ENCODE data around the gene CAP1. TPM values are rescaled to one million over a fixed set of nuclear protein-coding genes. Genes with fewer than 3 reads are reported as not detected.
"Not testable (repeated sequence)": the region's sequence is repeated elsewhere in the genome, so short reads cannot be mapped to it uniquely, and the experiment has no call there.

Gene CAP1
- total RNA-seq, 2 donors from 2014 or later: 315 to 409 TPM

DNA sequence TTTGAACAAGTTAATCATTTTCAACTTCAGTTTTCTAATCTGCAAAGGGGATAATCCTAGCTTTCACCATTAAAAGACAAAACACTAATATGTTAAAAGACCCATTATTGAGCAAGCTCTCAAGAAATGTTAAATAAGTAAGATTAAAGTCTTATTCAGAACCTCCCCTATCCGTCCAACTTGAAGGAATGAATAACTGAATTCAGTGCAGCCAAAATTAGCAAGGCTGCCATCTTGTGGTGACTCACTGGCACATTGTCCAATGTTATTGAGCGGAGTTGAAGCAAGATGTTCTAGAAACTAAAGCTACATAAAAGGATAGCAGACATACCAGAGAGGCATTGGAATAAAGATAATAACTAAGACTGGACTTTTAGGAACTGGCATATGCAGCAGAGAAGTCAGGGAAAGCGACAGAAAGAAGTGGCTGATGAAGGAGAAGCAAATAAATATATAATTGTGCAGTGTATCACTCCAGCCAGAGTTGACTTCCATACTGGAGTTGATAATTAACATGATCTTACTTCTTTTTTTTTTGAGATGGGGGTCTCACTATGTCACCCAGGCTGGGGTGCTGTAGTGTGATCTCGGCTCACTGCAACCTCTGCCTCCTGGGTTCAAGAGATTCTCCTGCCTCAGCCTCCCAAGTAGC lies 8.2 kb upstream of the CAP1 start:
- no peak overlapping the region for H3K4me3 ChIP-seq
- H3K9me3 ChIP-seq: no peaks in the 10 kb centered on the region
- TF ChIP-seq, protein P1, sequence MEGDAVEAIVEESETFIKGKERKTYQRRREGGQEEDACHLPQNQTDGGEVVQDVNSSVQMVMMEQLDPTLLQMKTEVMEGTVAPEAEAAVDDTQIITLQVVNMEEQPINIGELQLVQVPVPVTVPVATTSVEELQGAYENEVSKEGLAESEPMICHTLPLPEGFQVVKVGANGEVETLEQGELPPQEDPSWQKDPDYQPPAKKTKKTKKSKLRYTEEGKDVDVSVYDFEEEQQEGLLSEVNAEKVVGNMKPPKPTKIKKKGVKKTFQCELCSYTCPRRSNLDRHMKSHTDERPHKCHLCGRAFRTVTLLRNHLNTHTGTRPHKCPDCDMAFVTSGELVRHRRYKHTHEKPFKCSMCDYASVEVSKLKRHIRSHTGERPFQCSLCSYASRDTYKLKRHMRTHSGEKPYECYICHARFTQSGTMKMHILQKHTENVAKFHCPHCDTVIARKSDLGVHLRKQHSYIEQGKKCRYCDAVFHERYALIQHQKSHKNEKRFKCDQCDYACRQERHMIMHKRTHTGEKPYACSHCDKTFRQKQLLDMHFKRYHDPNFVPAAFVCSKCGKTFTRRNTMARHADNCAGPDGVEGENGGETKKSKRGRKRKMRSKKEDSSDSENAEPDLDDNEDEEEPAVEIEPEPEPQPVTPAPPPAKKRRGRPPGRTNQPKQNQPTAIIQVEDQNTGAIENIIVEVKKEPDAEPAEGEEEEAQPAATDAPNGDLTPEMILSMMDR (IDR thresholded peaks at IDR 0.05): peak; percentile 37
- peaks cover 17 to 31% of the 10 kb centered on the region in 2 donors for H3K4me1 ChIP-seq (ENCODE audit: control insufficient read depth in 1 of 2, low read depth in 2 of 2)
- H3K27me3 ChIP-seq (replicated peaks; ENCODE audit: insufficient read depth): no peaks in the 10 kb centered on the region
- H3K27ac ChIP-seq: no peak overlapping the region
- no peaks in the 10 kb centered on the region for H3K36me3 ChIP-seq
- no peak for ATAC-seq (ENCODE audit: insufficient number of reproducible peaks, low FRiP score, low read depth)
- DNase-seq (ENCODE audit: low spot score): no peak

DNA sequence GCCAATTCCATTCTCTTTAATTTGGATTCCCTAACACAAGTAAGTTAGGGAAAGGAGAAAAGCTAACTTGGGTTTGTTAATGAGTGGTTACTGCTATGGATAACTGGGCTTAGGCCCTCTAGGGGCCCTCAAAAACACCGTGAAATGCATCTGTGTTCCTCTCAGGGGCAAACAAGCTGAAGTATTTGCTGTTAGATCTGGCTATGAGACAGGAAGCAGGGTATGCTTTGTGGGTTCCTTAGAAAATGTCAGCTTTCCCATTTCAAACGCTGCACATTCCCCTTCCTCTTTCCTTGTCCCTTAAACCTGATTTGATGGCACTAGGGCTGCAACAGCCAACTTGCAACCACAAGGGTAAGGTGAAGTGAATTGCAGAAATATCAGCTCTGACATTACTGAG lies 5.7 kb upstream of the CAP1 start:
- Histone ChIP-seq H3K36me3 (no peaks in the 10 kb centered on the region), H3K4me1 (ENCODE audit: control insufficient read depth in 1 of 2, low read depth in 2 of 2) (peaks cover 23 to 55% of the 10 kb centered on the region in 2 donors), H3K27me3 (replicated peaks; ENCODE audit: insufficient read depth) (no peaks in the 10 kb centered on the region), H3K27ac (no peak overlapping the region), H3K9me3 (no peaks in the 10 kb centered on the region), H3K4me3 (no peak overlapping the region)
- ATAC-seq (ENCODE audit: insufficient number of reproducible peaks, low FRiP score, low read depth): no peak
- TF ChIP-seq, protein P1 (IDR thresholded peaks at IDR 0.05): no peak
- DNase-seq (ENCODE audit: low spot score): no peak

DNA sequence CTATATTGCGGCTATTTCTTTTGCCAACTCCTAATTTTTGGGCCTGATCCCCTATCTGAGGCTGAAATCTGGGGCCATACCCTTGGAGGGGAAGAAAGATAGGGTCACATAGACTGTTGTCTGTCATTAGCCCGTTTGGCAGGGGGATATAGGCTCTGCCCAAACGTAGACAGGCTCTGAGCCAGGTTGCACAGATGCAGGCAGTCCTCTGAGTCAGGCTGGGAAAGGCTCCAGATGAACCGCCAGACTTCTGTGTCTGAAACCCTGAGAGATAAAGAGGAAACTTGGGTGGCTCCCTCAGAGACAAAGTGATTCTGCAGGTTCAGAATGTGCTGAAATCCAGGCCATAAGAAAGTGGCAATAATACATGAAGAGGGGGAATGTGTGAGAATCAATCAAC lies 4.0 kb upstream of the CAP1 start:
- TF ChIP-seq, protein P1 (IDR thresholded peaks at IDR 0.05): no peak
- Histone ChIP-seq H3K4me1 (ENCODE audit: control insufficient read depth in 1 of 2, low read depth in 2 of 2) (peaks cover 23 to 57% of the 10 kb centered on the region in 2 donors), H3K9me3 (no peaks in the 10 kb centered on the region), H3K36me3 (no peaks in the 10 kb centered on the region), H3K27me3 (replicated peaks; ENCODE audit: insufficient read depth) (no peaks in the 10 kb centered on the region), H3K4me3 (no peak overlapping the region), H3K27ac (peak overlapping the region; percentile 72 to 81)
- DNase-seq (ENCODE audit: low spot score): peak; percentile 22
- no peak for ATAC-seq (ENCODE audit: insufficient number of reproducible peaks, low FRiP score, low read depth)

DNA sequence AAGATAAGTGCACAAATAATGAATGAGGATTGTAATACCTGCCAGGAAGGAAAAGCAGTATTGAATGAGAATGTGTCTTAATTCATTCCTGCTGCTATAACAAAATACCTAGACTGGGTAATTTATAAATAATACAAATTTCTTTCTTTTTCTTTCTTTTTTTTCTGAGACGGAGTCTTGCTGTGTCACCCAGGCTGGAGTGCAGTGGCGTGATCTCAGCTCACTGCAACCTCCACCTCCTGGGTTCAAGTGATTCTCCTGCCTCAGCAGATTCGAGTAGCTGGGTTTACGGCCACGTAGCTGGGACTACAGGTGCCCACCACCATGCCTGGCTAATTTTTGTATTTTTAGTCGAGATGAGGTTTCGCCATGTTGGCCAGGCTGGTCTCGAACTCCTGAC lies 3.3 kb upstream of the CAP1 start:
- Histone ChIP-seq H3K27ac (peak overlapping the region; percentile 81 to 98), H3K4me1 (ENCODE audit: control insufficient read depth in 1 of 2, low read depth in 2 of 2) (peaks cover 25 to 62% of the 10 kb centered on the region in 2 donors)

DNA sequence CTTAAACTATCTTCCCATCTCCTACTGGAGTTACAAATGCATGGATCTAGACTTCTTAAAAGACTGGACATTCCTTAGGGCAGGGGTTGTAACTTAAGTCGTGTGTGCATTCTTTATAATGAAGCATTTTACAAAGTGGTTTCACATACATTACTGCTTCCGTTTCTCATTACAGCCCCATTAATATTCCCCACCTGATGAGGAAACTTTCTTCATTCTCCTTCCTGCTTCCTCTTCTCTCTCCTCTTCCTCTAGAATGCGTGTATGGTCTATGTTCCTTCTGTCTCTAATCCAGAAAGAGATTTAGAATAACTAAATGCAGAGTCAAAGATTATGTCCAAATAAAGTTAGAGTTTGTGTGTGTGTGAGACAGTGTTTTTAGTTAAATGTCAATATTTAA lies 1.8 kb upstream of the CAP1 start:
- no peak for ATAC-seq (ENCODE audit: insufficient number of reproducible peaks, low FRiP score, low read depth)
- Histone ChIP-seq H3K9me3 (no peaks in the 10 kb centered on the region), H3K4me1 (ENCODE audit: control insufficient read depth in 1 of 2, low read depth in 2 of 2) (peaks cover 35 to 71% of the 10 kb centered on the region in 2 donors), H3K36me3 (no peaks in the 10 kb centered on the region), H3K4me3 (no peak overlapping the region), H3K27me3 (replicated peaks; ENCODE audit: insufficient read depth) (no peaks in the 10 kb centered on the region), H3K27ac (peak overlapping the region; percentile 98 to 100)
- TF ChIP-seq, protein P1 (IDR thresholded peaks at IDR 0.05): no peak
- DNase-seq (ENCODE audit: low spot score): no peak

More for the DNA sequence above, 3.3 kb upstream of the CAP1 start:
- H3K27me3 ChIP-seq (replicated peaks; ENCODE audit: insufficient read depth); ATAC-seq (ENCODE audit: insufficient number of reproducible peaks, low FRiP score, low read depth); H3K9me3 ChIP-seq; H3K36me3 ChIP-seq; DNase-seq (ENCODE audit: low spot score); H3K4me3 ChIP-seq: not testable (repeated sequence)
